Neuronal stem cell (in vitro differentiated cells): ENCODE measurements around the gene CDR2.

ENCODE experiments used
- DNase-seq: peaks from one replicate; pipeline ENCODE4 v3.0.0-alpha.2; 2013; ENCODE audit warnings: low spot score
- H2AFZ ChIP-seq: one replicate; pipeline ENCODE4 v1.6.1; 2013; ENCODE audit warnings: mild to moderate bottlenecking, low read length, inconsistent platforms
- H2AK5ac ChIP-seq: 2 replicates; pipeline ENCODE4 v1.6.1; 2013; ENCODE audit warnings: low read depth, mild to moderate bottlenecking, inconsistent platforms, low read length, moderate library complexity, mixed read lengths
- H2BK120ac ChIP-seq: 2 replicates; pipeline ENCODE4 v1.6.1; 2013; ENCODE audit warnings: low read depth, mild to moderate bottlenecking, inconsistent platforms, low read length, moderate library complexity, mixed read lengths
- H2BK12ac ChIP-seq: one replicate; pipeline ENCODE4 v1.6.1; 2013; ENCODE audit warnings: low read length, inconsistent platforms
- H2BK15ac ChIP-seq: 2 replicates; pipeline ENCODE4 v1.6.1; 2013; ENCODE audit warnings: mild to moderate bottlenecking, low read length, inconsistent platforms, mixed read lengths
- H2BK5ac ChIP-seq: one replicate; pipeline ENCODE4 v1.6.1; 2013; ENCODE audit warnings: inconsistent platforms, mild to moderate bottlenecking, low read length, moderate library complexity
- H3K14ac ChIP-seq: one replicate; pipeline ENCODE4 v1.6.1; 2013; ENCODE audit warnings: low read length, inconsistent platforms
- H3K18ac ChIP-seq: 2 replicates; pipeline ENCODE4 v1.6.1; 2013; ENCODE audit warnings: low read length, inconsistent platforms
- H3K23ac ChIP-seq: 2 replicates; pipeline ENCODE4 v1.6.1; 2013; ENCODE audit warnings: low read depth, mild to moderate bottlenecking, mixed read lengths, low read length, inconsistent platforms; ENCODE audit not compliant: poor library complexity
- H3K27ac ChIP-seq: replicated peaks from 3 replicates; pipeline ENCODE4 v1.5.1; 2013; ENCODE audit warnings: low read length, inconsistent platforms
- H3K27me3 ChIP-seq, 3 experiments: 2 replicates each; pipeline ENCODE4 v1.6.1; 2013; ENCODE audit warnings: low read length in 3 of 3, mild to moderate bottlenecking in 2 of 3, inconsistent platforms in 1 of 3, low read depth in 1 of 3, mixed read lengths in 1 of 3, moderate library complexity in 1 of 3; ENCODE audit not compliant: control insufficient read depth in 3 of 3, insufficient read depth in 3 of 3
- H3K36me3 ChIP-seq, 2 donors: replicated peaks in 1 of 2; 2 replicates each; pipeline ENCODE4 v1.6.1; 2013; ENCODE audit warnings: low read length in 2 of 2; ENCODE audit not compliant: control insufficient read depth in 2 of 2, insufficient read depth in 2 of 2
- H3K4ac ChIP-seq: 2 replicates; pipeline ENCODE4 v1.6.1; 2013; ENCODE audit warnings: inconsistent platforms, mild to moderate bottlenecking, low read length, moderate library complexity
- H3K4me1 ChIP-seq, 2 donors: 1 replicate in 1 of 2; 2 replicates in 1 of 2; pipeline ENCODE4 v1.6.1; 2013; ENCODE audit warnings: low read length in 2 of 2, low read depth in 1 of 2; ENCODE audit not compliant: control insufficient read depth in 2 of 2, insufficient read depth in 1 of 2
- H3K4me2 ChIP-seq: one replicate; pipeline ENCODE4 v1.6.1; 2013; ENCODE audit warnings: mild to moderate bottlenecking, low read length, inconsistent platforms; ENCODE audit not compliant: insufficient read depth, poor library complexity, severe bottlenecking
- H3K4me3 ChIP-seq, 2 donors: 2 replicates each; pipeline ENCODE4 v1.5.1; 2013; ENCODE audit warnings: low read length in 2 of 2, mild to moderate bottlenecking in 2 of 2, inconsistent platforms in 1 of 2, moderate library complexity in 1 of 2
- H3K79me1 ChIP-seq: one replicate; pipeline ENCODE4 v1.6.1; 2013; ENCODE audit warnings: low read depth, mild to moderate bottlenecking, inconsistent platforms, low read length, moderate library complexity
- H3K9ac ChIP-seq: one replicate; pipeline ENCODE4 v1.6.1; 2013; ENCODE audit warnings: mild to moderate bottlenecking, low read depth, low read length, inconsistent platforms; ENCODE audit not compliant: poor library complexity
- H3K9me3 ChIP-seq, 2 donors: replicated peaks in 1 of 2; 2 replicates each; pipeline versions ENCODE3 to v1.6.1; 2013; ENCODE audit warnings: low read length in 2 of 2, mild to moderate bottlenecking in 2 of 2, inconsistent platforms in 1 of 2, low read depth in 1 of 2, mixed read lengths in 1 of 2, moderate library complexity in 1 of 2; ENCODE audit not compliant: control insufficient read depth in 2 of 2, insufficient read depth in 1 of 2
- H4K8ac ChIP-seq: one replicate; pipeline ENCODE4 v1.6.1; 2013; ENCODE audit warnings: low read depth, mild to moderate bottlenecking, inconsistent platforms, low read length, moderate library complexity
- H4K91ac ChIP-seq: one replicate; pipeline ENCODE4 v1.6.1; 2013; ENCODE audit warnings: low read length, low read depth, mild to moderate bottlenecking, inconsistent platforms; ENCODE audit not compliant: poor library complexity
- WGBS, 2 donors: extraction: QIAGEN DNeasy Blood & Tissue Kit; methylation state at CpG; one replicate each; pipeline ENCODE4 v1.1.7; 2013; ENCODE audit warnings: missing lambda C conversion rate in 2 of 2, mixed read lengths in 1 of 2; ENCODE audit not compliant: insufficient read length in 2 of 2, insufficient replicate concordance in 1 of 2; ENCODE audit errors: extremely low coverage in 2 of 2; 5-methylcytosine and 5-hydroxymethylcytosine counted together

Gene CDR2

DNA sequence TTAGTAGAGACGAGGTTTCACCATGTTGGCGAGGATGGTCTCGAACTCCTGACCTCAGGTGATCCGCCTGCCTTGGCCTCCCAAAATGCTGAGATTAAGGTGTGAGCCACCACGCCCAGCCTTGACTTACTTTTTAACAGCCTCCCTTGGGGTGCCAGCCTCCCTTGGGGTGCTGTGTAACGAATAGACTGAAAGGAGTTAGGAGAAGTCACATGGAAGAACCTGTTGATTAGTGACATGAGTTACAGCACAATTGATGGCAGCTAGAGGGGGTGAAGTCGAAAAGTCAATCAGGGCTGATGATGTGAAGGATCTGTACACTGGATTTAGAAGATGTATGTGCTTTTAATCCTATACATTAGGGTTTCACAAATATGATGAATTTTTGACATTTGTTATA is 39.4 kb upstream of the CDR2 start:
- Histone ChIP-seq H3K36me3 (peaks cover 0 to 1% of the 10 kb centered on the region in 2 donors), H3K27me3 (no peaks in the 10 kb centered on the region), H3K23ac (no peak overlapping the region), H2BK15ac (no peak overlapping the region), H3K4ac (no peak overlapping the region), H2BK5ac (no peak overlapping the region), H3K4me1 (no peaks in the 10 kb centered on the region), H2AK5ac (no peak overlapping the region), H3K9ac (no peak overlapping the region), H3K4me2 (no peak overlapping the region), H3K79me1 (no peaks in the 10 kb centered on the region), H3K18ac (no peak overlapping the region), H2BK12ac (no peak overlapping the region), H2AFZ (no peak overlapping the region), H4K91ac (no peak overlapping the region), H3K27ac (no peak overlapping the region), H2BK120ac (no peak overlapping the region), H3K9me3 (no peaks in the 10 kb centered on the region), H3K14ac (no peak overlapping the region), H4K8ac (no peak overlapping the region), H3K4me3 (no peak overlapping the region)
- WGBS, 2 donors = no CpG with 5 or more reads among the region's 7 CpGs
- no peak for DNase-seq

DNA sequence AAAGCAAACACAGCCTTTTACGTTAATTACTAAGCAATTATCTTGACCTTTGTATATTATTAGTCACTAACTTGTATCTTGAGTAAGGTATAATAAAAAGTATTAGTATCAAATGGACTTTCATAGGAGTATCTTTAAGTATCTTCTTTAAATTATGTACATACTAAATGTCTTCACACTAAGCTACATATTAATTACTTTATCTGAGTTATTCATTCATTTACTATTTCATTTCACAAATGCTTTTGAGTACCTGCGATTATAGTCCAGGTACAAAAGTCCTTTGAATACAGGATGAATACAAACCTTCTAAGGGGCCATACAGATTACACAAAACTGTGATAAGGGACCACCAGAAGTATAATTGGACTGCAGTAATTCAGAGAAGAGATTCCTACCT is 33.1 kb upstream of the CDR2 start:
- Histone ChIP-seq H2AK5ac (no peak overlapping the region), H3K79me1 (no peaks in the 10 kb centered on the region), H3K4me1 (no peaks in the 10 kb centered on the region), H2BK12ac (no peak overlapping the region), H3K9me3 (no peaks in the 10 kb centered on the region), H3K27ac (no peak overlapping the region), H3K14ac (no peak overlapping the region), H3K36me3 (no peaks in the 10 kb centered on the region), H2BK5ac (no peak overlapping the region), H3K23ac (no peak overlapping the region), H2BK120ac (no peak overlapping the region), H3K18ac (no peak overlapping the region), H3K4me2 (no peak overlapping the region), H3K4ac (no peak overlapping the region), H4K91ac (no peak overlapping the region), H4K8ac (no peak overlapping the region), H3K4me3 (no peak overlapping the region), H3K9ac (no peak overlapping the region), H3K27me3 (no peaks in the 10 kb centered on the region), H2AFZ (no peak overlapping the region), H2BK15ac (no peak overlapping the region)
- DNase-seq = no peak
- no CpG with 5 or more reads among the region's 2 CpGs for WGBS, 2 donors

DNA sequence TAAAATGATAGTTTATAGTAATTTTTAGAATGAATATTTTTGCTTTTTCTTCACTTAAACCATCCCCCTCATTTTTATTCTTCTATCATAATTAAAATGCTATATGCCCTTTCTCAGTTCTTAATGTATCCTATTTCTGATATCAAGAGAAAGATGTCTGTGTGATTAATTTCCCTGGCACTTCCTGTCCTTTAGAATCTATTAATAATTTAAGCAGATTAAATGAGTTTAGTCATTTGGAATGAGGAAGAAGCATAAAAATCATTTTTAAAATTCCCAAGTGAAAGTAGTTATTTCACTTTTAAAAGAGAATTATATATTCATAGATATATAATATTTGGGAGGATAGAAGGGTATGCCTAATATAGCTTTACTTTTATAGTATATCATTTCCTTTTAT is 27.8 kb upstream of the CDR2 start:
- Histone ChIP-seq H3K4me2 (no peak overlapping the region), H3K9me3 (no peaks in the 10 kb centered on the region), H4K8ac (no peak overlapping the region), H2BK12ac (no peak overlapping the region), H3K4me1 (no peaks in the 10 kb centered on the region), H3K4me3 (no peak overlapping the region), H3K9ac (no peak overlapping the region), H2AK5ac (no peak overlapping the region), H3K4ac (no peak overlapping the region), H3K23ac (no peak overlapping the region), H2BK5ac (no peak overlapping the region), H2AFZ (no peak overlapping the region), H3K14ac (no peak overlapping the region), H4K91ac (no peak overlapping the region), H3K36me3 (no peaks in the 10 kb centered on the region), H3K79me1 (no peaks in the 10 kb centered on the region), H2BK120ac (no peak overlapping the region), H2BK15ac (no peak overlapping the region), H3K27me3 (no peaks in the 10 kb centered on the region), H3K27ac (no peak overlapping the region), H3K18ac (no peak overlapping the region)
- DNase-seq = no peak

DNA sequence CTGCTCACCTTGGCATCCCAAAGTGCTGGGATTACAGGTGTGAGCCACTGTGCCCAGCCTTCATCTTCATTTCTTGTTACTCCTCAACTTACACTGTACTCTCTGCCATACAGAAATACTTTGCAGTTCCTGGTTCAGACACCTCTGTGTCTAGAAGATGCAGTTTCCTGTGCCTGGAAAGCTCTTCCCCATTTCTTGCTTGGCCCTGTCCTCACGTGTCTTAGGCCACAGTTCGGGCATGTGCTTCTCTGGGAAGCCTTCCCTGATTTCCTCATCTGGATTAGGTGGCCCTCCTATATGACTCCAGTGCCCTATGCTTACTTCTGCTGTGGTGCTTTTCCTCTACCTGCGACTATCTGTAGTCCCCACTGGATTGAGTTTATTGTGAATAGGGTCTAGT is 26.5 kb upstream of the CDR2 start:
- H2AFZ ChIP-seq = no peak overlapping the region
- no peak overlapping the region for H3K18ac ChIP-seq
- no peak overlapping the region for H3K4ac ChIP-seq
- H3K23ac ChIP-seq = no peak overlapping the region
- no CpG with 5 or more reads among the region's 3 CpGs for WGBS, 2 donors
- no peaks in the 10 kb centered on the region for H3K79me1 ChIP-seq
- no peaks in the 10 kb centered on the region for H3K27me3 ChIP-seq
- no peak overlapping the region for H3K27ac ChIP-seq
- H3K4me3 ChIP-seq = no peak overlapping the region
- H2BK120ac ChIP-seq = no peak overlapping the region
- no peak overlapping the region for H3K4me2 ChIP-seq
- no peaks in the 10 kb centered on the region for H3K36me3 ChIP-seq
- no peak overlapping the region for H4K91ac ChIP-seq
- no peaks in the 10 kb centered on the region for H3K4me1 ChIP-seq
- H4K8ac ChIP-seq = no peak overlapping the region
- no peak overlapping the region for H2BK15ac ChIP-seq
- H2AK5ac ChIP-seq = no peak overlapping the region
- no peak overlapping the region for H2BK5ac ChIP-seq
- DNase-seq = no peak
- H2BK12ac ChIP-seq = no peak overlapping the region
- no peak overlapping the region for H3K9ac ChIP-seq
- no peaks in the 10 kb centered on the region for H3K9me3 ChIP-seq
- H3K14ac ChIP-seq = no peak overlapping the region
